ENCODE measurements around the gene POC1B.

Gene POC1B

GRCh38 chr12:89417246-89417977 is 108.4 kb downstream of the POC1B start:
- DNase-seq = no peak

- no peak for DNase-seq
These were observed 109.6 kb downstream of the POC1B start for GRCh38 chr12:89416049-89416792.

- no peak for DNase-seq
These were observed 111.0 kb downstream of the POC1B start for GRCh38 chr12:89414851-89415250.

GRCh38 chr12:89414322-89414721 is 111.5 kb downstream of the POC1B start:
- DNase-seq = no peak

- no peak for DNase-seq
These were observed 112.6 kb downstream of the POC1B start for GRCh38 chr12:89413234-89413633.

- DNase-seq = no peak
These were observed 113.2 kb downstream of the POC1B start for GRCh38 chr12:89412665-89413064.

GRCh38 chr12:89411846-89412245 is 114.0 kb downstream of the POC1B start:
- DNase-seq = no peak

GRCh38 chr12:89411234-89411633 is 114.6 kb downstream of the POC1B start:
- DNase-seq = no peak

GRCh38 chr12:89405626-89406345 is 120.1 kb downstream of the POC1B start:
- no peak for DNase-seq

- DNase-seq = no peak
These were observed 124.3 kb downstream of the POC1B start for GRCh38 chr12:89401433-89402058.

GRCh38 chr12:89400415-89400814 is 125.4 kb downstream of the POC1B start:
- DNase-seq = no peak

GRCh38 chr12:89395712-89396111 is 130.1 kb downstream of the POC1B start:
- no peak for DNase-seq

GRCh38 chr12:89393551-89394121 is 132.2 kb downstream of the POC1B start:
- no peak for DNase-seq

- no peak for DNase-seq
These were observed 133.5 kb downstream of the POC1B start for GRCh38 chr12:89392391-89392790.

- no peak for DNase-seq
These were observed 134.0 kb downstream of the POC1B start for GRCh38 chr12:89391726-89392336.

GRCh38 chr12:89390802-89391673 is 134.8 kb downstream of the POC1B start:
- DNase-seq = no peak

GRCh38 chr12:89389755-89390661 is 135.8 kb downstream of the POC1B start:
- no peak for DNase-seq

- DNase-seq = no peak
These were observed 139.7 kb downstream of the POC1B start for GRCh38 chr12:89386138-89386537.

GRCh38 chr12:89384807-89385206 is 141.0 kb downstream of the POC1B start:
- no peak for DNase-seq

Data from hippocampal formation (tissue), 2 donors.